GM10266 (cell line): Measurements from ENCODE around the gene KIF1A.
"Not testable (repeated sequence)": the region's sequence is repeated elsewhere in the genome, so short reads cannot be mapped to it uniquely, and the experiment has no call there.

ENCODE experiments used
- DNase-seq: peaks from one replicate; pipeline ENCODE4 v3.0.0; 2012; ENCODE audit errors: extremely low spot score
- CTCF ChIP-seq: IDR thresholded peaks from 2 replicates; pipeline ENCODE4 v1.5.1; 2012; ENCODE audit warnings: mild to moderate bottlenecking, low read depth; ENCODE audit not compliant: control insufficient read depth, insufficient read depth; ENCODE audit errors: missing control alignments

Gene KIF1A

GRCh38 chr2:240846873-240847595, 27.0 kb upstream of the KIF1A start:
- no peak for TF ChIP-seq CTCF
- no peak for DNase-seq

GRCh38 chr2:240846309-240846708, 26.3 kb upstream of the KIF1A start:
- not testable (repeated sequence) for DNase-seq

GRCh38 chr2:240840435-240841060, 20.5 kb upstream of the KIF1A start:
- peak; percentile 45 for TF ChIP-seq CTCF
- no peak for DNase-seq

- DNase-seq: no peak
- TF ChIP-seq CTCF: no peak
These were observed 19.4 kb upstream of the KIF1A start for GRCh38 chr2:240839152-240840143.

- TF ChIP-seq CTCF: no peak
- DNase-seq: no peak
These were observed 17.6 kb upstream of the KIF1A start for GRCh38 chr2:240837621-240838020.

GRCh38 chr2:240836781-240837467, 16.9 kb upstream of the KIF1A start:
- TF ChIP-seq CTCF: no peak
- no peak for DNase-seq

- TF ChIP-seq CTCF: no peak
- no peak for DNase-seq
These were observed 15.5 kb upstream of the KIF1A start for GRCh38 chr2:240835528-240835927.
